GM19193 (cell line): Measurements from ENCODE around the gene NDUFV3.

Source experiments
- POLR2A ChIP-seq: IDR thresholded peaks from 4 replicates; pipeline ENCODE4 v1.6.1; 2011; ENCODE audit not compliant: insufficient read depth, insufficient read length; ENCODE audit errors: extremely low read depth

The NDUFV3 gene

DNA sequence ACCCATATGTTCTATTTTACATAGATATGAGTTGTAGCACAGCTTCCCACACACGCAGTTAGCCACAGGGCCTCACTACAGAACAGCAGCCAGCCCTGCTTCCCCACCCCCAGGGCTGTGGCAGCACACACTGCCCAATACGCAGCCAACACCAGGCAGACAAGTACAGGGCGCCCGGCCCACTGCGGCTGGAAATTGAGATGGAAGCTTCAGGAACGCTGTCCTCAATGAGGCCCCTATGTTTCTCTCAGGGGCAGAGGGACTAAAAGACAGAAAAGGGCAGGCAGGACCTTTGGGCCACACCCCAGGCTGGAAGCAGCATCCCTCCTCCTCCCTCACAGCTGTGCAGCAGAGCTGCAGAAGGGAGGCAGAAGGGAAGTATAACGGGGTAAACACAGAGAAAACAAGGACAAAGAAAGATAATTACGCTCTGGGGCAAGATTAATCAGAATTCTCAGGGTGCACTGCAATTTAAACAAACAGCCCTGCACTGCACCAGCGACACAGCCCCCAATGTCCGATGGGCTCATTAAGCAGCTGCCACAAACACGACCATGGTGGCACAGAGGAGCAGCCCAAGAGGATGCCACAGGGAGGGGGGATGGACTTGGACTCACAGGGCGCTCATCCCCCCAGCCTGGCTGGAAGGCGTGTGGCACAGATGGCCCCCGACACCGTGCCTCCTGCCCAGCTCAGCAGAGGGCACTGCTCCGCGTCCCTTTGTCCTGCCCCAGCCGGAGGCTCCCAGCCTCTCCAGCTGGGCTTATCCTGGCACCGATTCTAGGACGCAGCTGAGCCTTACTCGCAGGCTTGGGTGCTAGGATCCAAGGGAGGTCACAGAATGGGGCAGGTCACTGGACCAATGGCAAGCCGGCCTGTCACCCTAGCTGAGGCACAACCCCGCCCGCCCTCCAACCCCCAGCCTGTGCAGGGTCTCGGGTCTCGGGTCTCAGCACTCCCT, 28.0 kb upstream of the NDUFV3 start:
- TF ChIP-seq POLR2A: no peak

DNA sequence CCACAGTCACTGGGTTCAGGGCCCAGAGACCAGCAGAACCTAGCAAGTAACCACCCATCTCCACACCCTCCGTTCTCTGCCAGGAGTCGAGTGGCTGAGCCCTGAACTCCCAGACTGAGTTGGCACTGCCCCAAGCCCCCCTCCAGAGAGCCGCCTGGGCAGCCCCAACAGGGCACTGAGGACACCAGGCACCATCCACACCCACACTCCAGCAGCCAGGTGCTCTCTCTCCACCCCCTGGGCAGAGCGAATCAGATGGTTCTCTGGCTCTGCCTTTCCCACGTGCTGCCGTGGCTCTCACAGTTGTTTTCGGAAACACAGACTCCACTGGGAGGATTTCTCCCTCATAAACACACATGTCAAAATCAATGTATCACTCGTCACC, 27.3 kb upstream of the NDUFV3 start:
- no peak for TF ChIP-seq POLR2A

DNA sequence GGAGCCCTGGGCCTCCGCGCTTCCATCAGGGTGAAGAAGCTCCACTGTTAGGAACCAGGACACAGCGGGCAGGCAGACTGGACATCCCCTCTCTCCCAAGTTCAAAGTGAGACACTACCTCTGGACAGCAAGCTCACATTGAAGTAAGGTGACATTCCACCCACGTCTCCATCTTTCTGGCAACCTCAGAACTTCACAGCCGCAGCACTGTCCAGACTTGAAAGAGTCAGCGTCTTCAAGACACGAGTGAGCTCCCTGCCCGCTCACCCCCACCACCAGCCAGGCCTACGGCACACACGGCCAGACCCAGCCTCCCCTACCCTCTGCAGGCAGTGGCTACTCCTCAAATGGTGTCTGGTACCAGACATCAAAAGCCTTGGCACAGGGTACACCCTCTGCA, 24.9 kb upstream of the NDUFV3 start:
- no peak for TF ChIP-seq POLR2A

DNA sequence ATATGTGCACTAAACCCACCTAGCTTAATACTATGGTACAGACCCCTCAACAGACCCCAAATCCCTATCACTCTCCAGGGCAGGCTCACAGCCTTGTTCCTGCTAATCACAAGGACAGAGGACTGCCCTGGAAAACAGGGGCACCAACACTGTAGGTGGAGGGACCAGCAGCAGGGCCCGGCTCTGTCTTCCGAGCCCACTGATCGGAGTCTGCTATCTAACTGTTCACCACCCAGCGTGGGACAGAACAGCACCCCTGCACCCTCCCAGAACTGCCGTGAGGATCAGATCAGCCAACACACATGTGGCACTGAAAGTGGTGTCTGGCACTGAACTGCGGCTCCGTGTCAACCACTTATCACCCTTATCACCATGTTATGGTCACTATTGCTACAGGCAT, 20.0 kb upstream of the NDUFV3 start:
- TF ChIP-seq POLR2A: no peak

DNA sequence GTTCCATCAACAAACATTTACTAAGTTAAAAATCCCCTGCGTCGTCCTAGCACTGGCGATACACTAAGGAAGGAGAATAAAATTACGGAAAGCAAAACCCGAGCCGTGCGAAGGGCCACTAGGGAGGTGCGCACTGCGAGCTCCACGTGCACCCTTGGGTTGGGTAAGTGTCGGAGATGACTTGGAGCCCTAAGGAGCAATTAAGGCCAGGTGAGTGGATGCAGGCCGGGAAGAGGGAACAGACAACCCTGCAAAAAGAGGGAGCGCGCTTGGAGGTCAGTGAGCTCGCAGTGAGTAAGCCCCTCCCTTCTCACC, 14.5 kb upstream of the NDUFV3 start:
- no peak for TF ChIP-seq POLR2A

DNA sequence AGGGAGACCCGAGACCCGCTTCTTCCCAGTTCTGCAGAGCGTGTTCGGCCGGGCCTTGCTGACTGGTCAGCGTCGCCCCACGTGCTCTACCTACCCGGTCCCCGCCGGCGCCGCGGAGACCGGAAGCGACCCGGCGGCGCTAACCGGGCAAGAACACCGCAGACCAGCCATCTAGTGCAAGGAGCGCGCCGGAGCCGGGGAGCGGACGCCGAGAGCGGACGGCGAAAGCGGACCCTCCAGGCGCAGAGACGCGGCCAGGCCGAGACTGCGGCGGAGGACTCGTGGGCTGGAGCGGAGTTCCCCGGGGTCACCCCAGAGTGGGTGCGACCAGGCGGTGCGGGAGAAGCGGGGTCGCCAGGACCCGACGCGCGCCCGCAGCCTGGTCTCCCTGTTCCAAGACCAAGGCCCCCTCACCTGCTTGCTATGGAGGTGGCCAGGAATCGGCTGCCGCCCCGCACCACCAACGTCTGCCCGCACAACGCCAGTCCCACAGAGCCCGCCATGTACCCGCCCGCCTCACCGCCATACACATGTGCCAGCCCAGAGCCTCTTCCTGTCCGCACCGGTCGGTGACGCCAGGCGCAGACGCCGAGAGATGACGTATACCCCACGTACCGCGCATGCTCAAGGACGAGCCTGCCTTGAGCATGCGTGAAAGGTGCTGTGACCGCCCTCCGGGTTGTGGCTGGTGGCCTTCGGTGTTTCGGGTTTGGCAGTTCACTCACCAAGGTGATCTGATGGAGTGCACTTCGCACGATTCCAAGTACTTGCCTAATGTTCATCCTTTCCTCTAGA, 13.9 kb upstream of the NDUFV3 start, which contains the start of gene WDR4:
Gene WDR4 (minus strand): TSS at position 547 of the 795 bp plus-strand sequence. CDS start 44 bp downstream, at position 503.
- TF ChIP-seq POLR2A: peak; percentile 96

DNA sequence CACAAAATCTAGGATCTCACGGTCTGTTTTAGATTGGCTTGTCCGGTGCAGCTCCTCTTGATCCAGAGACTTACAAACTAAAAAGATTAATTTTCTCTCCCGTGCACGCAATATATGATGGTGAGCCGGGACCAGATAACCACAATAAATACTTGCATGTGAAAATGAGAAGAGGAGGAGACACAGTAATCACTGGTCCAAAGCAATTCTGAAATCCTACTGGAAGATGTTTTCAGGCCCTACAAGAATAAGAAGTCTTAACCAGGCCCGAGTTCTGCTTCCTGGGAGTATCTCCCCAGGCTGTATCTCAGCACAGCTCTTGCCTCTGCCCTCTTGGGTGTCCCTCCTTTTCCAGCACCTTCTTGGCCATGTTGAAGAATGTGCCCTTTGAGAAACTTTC, 12.8 kb upstream of the NDUFV3 start:
- TF ChIP-seq POLR2A: no peak

DNA sequence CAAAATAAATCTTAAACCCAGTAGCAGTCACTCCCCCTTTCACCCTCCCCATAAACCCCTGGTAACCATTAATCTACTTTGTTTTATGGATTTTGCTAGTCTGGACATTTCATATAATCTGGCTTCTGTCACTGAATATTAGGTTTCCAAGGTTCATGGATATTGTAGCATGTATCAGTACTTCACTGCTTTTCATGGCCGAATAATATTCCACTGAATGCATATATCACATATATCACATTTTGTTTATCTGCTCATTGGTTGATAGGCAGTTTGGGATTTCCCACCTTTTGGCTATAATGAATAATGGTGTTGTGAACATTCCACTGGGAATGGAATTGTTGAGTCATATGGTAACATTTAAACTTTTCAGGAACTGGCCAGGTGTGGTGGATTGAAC, 9.2 kb upstream of the NDUFV3 start:
- TF ChIP-seq POLR2A: no peak

DNA sequence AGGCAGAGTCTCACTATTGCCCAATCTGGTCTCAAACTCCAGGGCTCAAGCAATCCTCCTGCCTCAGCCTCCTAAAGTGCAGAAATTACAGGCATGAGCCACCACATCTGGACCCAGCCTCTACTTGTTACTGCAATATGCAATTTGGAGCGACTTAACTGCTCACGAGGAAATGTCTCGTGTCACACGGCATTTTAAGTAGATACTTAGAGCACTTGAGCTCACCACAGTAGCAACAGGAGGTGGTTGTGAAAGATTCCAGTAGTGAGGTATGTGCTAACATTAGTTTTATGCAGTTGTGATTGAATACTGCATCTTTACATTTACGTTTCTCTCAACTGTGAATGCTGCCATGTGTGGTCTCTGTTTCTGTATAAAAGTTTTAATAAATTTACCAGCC, 5.8 kb upstream of the NDUFV3 start:
- no peak for TF ChIP-seq POLR2A

DNA sequence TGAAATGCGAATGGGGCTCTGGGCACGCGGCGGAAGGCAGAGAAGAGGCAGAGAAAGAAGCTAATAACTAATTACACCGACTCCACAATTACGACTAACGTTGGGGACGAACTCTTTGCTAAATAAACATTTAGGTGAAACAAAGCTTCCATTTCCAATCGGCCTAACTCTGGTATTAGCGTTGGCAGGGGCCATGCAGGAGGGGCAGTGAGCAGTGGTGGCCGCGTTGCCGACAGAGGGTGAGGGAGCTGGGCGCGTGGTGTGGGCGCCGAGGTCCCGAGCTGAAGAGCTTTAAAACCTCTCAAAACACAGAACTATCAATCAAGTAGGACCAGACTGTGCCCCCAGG, 553 bp upstream of the NDUFV3 start:
- no peak for TF ChIP-seq POLR2A

DNA sequence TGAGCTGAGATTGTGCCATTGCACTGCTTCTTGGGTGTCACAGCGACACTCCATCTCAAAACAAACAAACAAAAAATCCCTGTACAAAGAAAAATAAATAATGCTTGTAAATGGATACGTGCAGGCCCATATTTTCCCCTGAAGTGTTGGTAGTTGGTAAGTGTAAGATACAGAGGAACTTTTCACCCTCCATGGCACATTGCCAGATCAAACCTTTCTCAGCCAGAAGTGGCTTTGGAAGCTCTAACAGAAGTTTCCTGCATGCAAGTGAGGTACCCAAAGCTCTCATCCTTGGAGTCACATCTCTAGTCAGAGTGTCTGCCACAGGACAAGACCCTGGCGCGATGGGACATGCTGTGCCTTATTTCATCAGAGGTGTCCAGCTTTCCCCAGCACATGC, 7.3 kb downstream of the NDUFV3 start:
- TF ChIP-seq POLR2A: no peak

DNA sequence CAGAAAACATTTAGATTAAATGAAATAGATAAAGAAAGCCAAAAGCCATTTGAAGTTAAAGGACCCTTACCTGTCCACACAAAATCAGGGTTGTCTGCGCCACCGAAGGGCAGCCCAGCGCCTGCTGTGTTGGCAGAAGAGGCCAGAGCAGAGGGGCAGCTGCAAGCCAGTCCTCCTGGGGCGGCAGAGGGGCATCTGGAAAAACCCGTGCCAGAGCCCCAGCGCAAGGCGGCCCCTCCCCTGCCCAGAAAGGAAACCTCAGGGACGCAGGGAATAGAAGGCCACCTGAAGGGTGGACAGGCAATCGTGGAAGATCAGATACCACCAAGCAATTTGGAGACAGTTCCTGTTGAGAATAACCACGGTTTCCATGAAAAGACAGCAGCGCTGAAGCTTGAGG, 10.7 kb downstream of the NDUFV3 start:
- TF ChIP-seq POLR2A: no peak

DNA sequence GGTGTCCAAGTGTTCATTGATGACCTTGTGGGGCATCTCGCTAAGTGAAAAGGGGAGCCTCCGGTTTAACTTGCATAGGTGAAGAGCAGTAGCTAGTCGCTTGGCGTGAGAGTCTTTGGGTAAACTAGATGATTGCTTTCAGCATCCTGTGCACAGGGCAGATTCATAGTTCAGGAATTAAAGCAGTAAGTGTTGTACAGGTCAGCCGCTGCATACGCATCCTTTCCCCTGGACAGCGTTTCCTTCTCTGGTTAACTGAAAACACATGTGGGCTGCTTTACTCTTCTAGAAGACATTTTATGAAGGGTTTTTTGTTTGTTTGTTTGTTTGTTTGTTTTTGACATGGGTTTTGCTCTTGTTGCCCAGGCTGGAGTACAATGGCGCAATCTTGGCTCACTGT, 12.1 kb downstream of the NDUFV3 start:
- no peak for TF ChIP-seq POLR2A

DNA sequence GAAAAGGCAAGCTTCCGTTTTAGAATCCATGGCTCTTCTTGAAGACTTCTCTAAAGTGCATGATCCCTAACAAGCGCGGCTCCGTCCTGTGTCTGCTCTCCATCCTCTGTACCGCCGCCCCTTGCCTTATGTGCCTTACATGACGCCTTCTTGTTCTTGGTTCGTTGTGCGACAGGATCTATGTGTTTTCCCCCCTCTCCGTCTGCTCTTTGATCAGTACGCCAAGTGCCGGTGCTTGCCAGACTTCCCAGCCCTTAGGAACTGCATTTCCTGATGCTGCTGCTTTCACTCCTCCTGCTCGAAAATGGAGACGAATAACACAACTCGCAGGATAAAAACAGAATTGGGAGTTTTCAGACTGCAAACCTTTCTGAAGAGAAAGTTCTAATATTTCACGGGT, 13.1 kb downstream of the NDUFV3 start:
- no peak for TF ChIP-seq POLR2A

DNA sequence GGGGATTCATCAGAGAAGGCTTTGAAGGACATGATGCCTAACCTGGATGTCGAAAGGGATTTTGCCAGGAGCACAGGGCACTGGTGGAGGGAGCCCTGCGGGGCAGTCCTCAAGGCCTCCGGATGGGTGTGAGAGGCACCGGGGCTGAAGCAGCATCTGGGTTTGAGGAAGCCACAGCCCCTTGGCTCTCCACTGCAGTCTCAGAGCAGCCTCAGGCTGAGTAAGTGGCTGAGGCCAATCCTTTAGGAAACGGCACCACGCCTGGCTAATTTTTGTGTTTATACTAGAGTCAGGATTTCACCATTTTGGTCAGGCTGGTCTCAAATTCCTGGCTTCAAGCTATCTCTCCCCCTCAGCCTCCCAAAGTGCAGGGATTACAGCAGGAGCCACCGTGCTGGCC, 20.4 kb downstream of the NDUFV3 start:
- TF ChIP-seq POLR2A: no peak

DNA sequence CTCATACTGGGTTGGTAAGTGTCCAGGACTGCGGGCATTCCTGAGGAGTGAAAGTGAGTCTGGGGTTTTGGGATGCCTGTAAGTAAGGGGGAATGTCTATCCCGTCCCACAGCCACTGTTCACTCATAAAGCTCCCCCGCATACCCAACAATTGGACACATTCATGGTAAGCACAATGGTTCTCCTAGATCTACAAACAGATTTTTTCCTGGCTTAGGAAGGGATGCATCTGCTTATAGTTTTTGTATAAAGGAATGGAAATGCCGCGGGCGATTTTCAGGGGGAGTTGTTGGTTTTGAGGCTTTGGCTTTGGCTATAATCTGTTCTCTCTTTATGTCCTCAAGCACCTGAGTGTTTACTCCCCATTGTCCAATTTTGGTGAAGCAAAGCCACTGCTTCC, 25.2 kb downstream of the NDUFV3 start:
- no peak for TF ChIP-seq POLR2A
